ENCODE measurements around the gene LONP1. TPM values are rescaled to one million over a fixed set of nuclear protein-coding genes. Genes with fewer than 3 reads are reported as not detected.

LONP1 gene
- total RNA-seq, 4 donors from 2014 or later, result 40.9 to 81.7 (median 61.2) TPM

DNA sequence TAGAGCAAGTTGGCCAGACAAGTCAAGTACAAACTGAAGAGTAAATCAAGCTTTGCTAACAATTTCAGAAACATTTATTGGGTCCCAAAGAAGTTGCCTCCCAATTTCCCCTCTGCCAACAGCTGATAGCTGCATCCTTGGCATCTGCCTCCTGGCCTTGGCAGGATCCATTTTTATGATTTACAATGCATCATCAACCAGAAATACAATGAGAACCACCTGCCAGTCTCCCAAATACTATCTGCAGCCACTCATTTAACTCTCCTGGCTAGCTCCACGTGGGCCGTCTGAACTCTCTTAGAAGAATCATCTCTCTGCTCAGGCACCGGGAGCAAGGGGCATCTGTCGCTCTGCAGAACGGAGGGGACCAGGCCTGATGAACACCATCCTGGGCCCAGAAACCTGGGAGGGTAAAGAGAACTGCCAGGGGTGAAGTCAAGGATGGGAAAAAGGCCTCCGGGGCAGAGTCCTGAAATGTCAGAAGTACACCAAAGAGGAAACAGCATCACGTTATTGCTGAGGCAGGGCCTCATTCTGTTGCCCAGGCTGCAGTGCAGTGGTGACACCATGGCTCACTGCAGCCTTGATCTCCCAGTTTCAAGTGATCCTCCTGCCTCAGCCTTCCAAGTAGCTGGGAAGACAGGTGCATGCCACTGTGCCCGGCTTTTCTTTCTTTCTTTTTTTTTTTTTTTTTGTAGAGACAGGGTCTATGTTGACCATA lies 2.6 kb downstream of the LONP1 start:
- intact Hi-C loops (cut with DNase I; ENCODE audit: low total_unique reads), result no loop called here
- WGBS, 2 donors, result 71 to 74% methylated on average over 8 of the region's 8 CpGs
- DNase-seq (ENCODE audit: low spot score in 2 of 2), result no peak
- no peak for TF ChIP-seq POLR2A (IDR thresholded peaks at IDR 0.05)
- TF ChIP-seq, protein P1, sequence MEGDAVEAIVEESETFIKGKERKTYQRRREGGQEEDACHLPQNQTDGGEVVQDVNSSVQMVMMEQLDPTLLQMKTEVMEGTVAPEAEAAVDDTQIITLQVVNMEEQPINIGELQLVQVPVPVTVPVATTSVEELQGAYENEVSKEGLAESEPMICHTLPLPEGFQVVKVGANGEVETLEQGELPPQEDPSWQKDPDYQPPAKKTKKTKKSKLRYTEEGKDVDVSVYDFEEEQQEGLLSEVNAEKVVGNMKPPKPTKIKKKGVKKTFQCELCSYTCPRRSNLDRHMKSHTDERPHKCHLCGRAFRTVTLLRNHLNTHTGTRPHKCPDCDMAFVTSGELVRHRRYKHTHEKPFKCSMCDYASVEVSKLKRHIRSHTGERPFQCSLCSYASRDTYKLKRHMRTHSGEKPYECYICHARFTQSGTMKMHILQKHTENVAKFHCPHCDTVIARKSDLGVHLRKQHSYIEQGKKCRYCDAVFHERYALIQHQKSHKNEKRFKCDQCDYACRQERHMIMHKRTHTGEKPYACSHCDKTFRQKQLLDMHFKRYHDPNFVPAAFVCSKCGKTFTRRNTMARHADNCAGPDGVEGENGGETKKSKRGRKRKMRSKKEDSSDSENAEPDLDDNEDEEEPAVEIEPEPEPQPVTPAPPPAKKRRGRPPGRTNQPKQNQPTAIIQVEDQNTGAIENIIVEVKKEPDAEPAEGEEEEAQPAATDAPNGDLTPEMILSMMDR (IDR thresholded peaks at IDR 0.05), result no peak
- H3K4me3 ChIP-seq (ENCODE audit: low read depth, poor library complexity, severe bottlenecking), result no peak overlapping the region

- WGBS, 2 donors, result 79 to 84% methylated on average over 10 of the region's 10 CpGs
- H3K4me3 ChIP-seq (ENCODE audit: low read depth, poor library complexity, severe bottlenecking), result no peak overlapping the region
- intact Hi-C loops (cut with DNase I; ENCODE audit: low total_unique reads), result no loop called here
- TF ChIP-seq, protein P1 (IDR thresholded peaks at IDR 0.05), result no peak
- no peak for TF ChIP-seq POLR2A (IDR thresholded peaks at IDR 0.05)
- no peak for DNase-seq (ENCODE audit: low spot score in 2 of 2)
Observed at GRCh38 chr19:5714816-5715215, 5.1 kb downstream of the LONP1 start.

DNA sequence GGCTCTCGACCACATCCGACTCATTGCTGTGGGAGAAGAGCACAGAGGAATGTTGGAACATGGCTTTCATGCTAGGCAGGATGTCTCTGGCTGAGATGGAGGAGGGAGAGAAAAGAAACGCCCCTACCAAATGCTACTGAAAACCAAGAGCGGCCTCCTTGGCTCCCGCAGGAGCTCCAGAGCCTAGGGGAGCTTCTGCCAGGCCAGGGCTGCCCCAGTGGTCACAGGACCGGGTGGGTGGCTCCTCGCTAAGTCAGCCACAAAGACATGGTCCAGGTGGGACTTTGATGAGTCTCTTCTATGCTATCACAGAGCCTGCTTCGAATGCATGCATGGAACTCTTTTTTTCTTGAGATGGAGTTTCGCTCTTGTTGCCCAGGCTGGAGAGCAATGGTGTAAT lies 6.7 kb downstream of the LONP1 start:
- intact Hi-C loops (cut with DNase I; ENCODE audit: low total_unique reads), result no loop called here
- 94% methylated on average over 9 of the region's 9 CpGs for WGBS, 2 donors

GRCh38 chr19:5711713-5712161 lies 8.2 kb downstream of the LONP1 start:
- intact Hi-C loops (cut with DNase I; ENCODE audit: low total_unique reads), result no loop called here
- TF ChIP-seq, protein P1 (IDR thresholded peaks at IDR 0.05), result no peak
- no peak for TF ChIP-seq POLR2A (IDR thresholded peaks at IDR 0.05)
- 89% methylated on average over 21 to 25 of the region's 25 CpGs for WGBS, 2 donors
- H3K4me3 ChIP-seq (ENCODE audit: low read depth, poor library complexity, severe bottlenecking), result no peak overlapping the region
- no peak for DNase-seq (ENCODE audit: low spot score in 2 of 2)

More for the DNA sequence above, 6.7 kb downstream of the LONP1 start:
- no peak overlapping the region for H3K4me3 ChIP-seq (ENCODE audit: low read depth, poor library complexity, severe bottlenecking)
- no peak for DNase-seq (ENCODE audit: low spot score in 2 of 2)
- no peak for TF ChIP-seq POLR2A (IDR thresholded peaks at IDR 0.05)
- TF ChIP-seq, protein P1 (IDR thresholded peaks at IDR 0.05), result no peak

GRCh38 chr19:5711025-5711424 lies 8.9 kb downstream of the LONP1 start:
- TF ChIP-seq, protein P1 (IDR thresholded peaks at IDR 0.05), result no peak
- no peak for TF ChIP-seq POLR2A (IDR thresholded peaks at IDR 0.05)
- no peak for DNase-seq (ENCODE audit: low spot score in 2 of 2)
- WGBS, 2 donors, result 94 to 96% methylated on average over 8 of the region's 8 CpGs
- H3K4me3 ChIP-seq (ENCODE audit: low read depth, poor library complexity, severe bottlenecking), result no peak overlapping the region
- intact Hi-C loops (cut with DNase I; ENCODE audit: low total_unique reads), result no loop called here

Data from lower leg skin (tissue), 4 donors.